Testis (tissue), 2 donors: Measurements from ENCODE around the gene DTX2.
"Not testable (repeated sequence)": the region's sequence is repeated elsewhere in the genome, so short reads cannot be mapped to it uniquely, and the experiment has no call there.

ENCODE experiments used
- POLR2A ChIP-seq: fragments of 450-650 bp; IDR thresholded peaks from one replicate; pipeline ENCODE4 v1.6.1; 2017; ENCODE audit warnings: antibody characterized with exemption, mild to moderate bottlenecking, moderate library complexity
- TF ChIP-seq, protein P1 (sequence below), 3 experiments: fragments of 450-650 bp in 2 of 3; fragments of 200-600 bp in 1 of 3; sonication (generic) in 1 of 3; IDR thresholded peaks; one replicate each; pipeline ENCODE4 v1.5.1; 2016 to 2019; ENCODE audit warnings: antibody characterized with exemption in 3 of 3, mild to moderate bottlenecking in 2 of 3, moderate library complexity in 1 of 3

DNA sequence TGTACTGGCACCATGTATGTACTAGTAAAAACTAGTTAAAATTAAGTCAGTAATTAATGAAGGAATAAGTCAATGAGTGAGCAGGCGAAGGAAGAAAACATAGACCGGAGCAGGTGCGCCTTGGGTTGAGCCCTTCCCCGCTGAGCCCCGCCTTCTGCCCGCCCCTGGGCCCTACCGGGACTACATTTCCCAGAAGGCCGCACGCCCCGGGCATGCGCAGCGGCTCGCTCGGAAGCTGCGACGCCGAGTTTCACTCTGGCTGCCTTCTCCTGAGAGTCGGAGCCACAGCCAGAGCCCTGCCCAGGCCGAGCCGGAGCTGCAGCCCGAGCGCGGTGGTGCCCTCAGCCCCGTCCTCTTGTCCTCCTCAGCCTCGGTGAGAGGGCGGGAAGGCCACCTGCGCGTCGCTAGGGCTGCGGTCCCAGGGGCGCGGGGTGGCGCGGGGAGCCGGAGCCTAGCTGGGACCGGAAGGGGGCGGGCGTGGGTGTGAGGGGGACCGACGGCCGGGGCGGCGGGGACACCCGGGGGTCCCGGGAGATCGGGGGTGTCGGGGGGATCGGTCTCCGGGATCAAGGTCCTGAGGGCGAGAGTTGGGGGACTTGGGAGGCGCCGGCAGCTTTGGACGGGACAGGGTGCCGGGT is at the start of gene DTX2:
- TF ChIP-seq, protein P1, sequence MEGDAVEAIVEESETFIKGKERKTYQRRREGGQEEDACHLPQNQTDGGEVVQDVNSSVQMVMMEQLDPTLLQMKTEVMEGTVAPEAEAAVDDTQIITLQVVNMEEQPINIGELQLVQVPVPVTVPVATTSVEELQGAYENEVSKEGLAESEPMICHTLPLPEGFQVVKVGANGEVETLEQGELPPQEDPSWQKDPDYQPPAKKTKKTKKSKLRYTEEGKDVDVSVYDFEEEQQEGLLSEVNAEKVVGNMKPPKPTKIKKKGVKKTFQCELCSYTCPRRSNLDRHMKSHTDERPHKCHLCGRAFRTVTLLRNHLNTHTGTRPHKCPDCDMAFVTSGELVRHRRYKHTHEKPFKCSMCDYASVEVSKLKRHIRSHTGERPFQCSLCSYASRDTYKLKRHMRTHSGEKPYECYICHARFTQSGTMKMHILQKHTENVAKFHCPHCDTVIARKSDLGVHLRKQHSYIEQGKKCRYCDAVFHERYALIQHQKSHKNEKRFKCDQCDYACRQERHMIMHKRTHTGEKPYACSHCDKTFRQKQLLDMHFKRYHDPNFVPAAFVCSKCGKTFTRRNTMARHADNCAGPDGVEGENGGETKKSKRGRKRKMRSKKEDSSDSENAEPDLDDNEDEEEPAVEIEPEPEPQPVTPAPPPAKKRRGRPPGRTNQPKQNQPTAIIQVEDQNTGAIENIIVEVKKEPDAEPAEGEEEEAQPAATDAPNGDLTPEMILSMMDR (IDR thresholded peaks at IDR 0.05): not testable (repeated sequence)
- not testable (repeated sequence) for TF ChIP-seq POLR2A
